HG03060 (cell line): ENCODE measurements around the gene TMEM184A.
"Not testable (repeated sequence)": the region's sequence is repeated elsewhere in the genome, so short reads cannot be mapped to it uniquely, and the experiment has no call there.

Experiments used
- ATAC-seq: cut with Tn5 transposase; IDR thresholded peaks from one replicate; pipeline ENCODE4 v1.9.1; 2021; ENCODE audit warnings: low read depth, moderate number of reproducible peaks; ENCODE audit not compliant: unreplicated experiment

The TMEM184A gene

DNA sequence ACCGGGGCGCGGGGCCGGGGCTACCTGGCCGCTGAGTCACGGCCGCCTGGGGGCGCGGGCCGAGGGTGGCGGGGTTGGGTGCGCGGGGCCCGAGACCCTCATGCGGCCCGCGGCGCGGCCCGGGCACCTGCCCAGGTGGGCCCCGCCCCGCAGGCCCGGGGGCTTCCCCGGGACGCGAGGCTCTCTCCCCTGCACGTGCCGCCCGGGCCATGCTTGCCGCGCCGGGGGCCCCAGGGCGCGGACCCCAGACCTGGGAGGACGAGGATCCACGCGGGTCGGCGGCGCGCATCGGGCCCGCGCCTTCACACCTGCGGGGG is 25.1 kb downstream of the TMEM184A start:
- no peak for ATAC-seq

DNA sequence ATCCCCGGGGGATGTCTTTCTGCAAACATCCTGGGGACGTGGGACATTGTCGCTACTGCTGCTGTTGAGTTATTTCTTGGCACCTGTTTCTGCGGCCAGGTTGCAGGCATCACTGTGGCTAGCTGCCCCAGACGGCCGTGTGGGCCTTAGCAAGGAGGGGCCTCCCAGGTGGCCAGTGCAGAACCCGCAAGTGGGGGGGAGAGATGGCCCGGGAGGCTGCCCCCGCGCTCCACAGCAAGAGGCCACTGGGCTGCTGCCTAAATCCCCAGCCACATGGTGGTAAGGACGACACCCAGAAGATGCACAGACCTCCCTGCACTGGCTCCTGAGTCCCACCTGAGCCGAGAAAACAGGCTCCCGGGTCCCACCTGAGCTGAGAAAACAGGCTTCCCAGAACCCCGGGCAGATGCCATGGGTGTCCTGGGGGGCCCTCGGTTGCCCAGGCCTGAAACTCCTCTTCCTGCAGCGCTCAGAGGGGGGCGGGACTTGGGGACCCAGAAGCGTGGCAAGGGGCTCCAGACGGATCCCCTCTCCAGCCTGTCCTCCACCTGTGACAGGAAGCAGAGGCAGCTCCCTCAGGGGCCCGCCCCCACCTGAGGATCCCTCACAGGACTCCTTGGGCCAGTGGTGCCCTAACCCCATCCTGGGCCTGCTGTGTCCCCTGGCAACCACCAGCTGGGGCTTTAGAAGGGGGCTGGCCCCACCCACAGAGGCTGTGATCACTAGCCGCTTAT is 26.5 kb downstream of the TMEM184A start:
- ATAC-seq: no peak

DNA sequence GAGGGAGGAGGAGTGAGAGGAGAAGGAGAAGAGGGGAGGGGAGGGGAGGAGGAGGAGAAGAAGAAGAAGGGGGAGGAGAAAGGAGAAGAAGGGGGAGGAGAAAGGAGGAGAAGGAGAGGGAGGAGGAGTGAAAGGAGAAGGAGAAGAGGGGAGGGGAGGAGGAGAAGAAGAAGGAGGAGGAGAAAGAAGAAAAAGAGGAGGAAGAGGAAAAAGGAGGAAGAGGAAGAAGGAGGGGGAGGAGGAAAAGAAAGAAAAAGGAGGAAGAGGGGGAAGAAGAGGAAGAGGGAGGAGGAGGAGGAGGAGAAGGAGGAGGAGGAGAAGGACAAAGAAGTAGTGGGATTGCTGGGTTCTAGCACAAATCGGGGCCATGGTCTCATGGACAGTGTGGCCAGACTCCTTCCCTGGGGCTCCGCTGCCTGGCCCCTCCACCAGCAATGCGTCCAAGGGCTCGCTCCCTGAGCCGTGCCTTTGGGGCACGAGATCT is 29.7 kb downstream of the TMEM184A start:
- ATAC-seq: no peak

DNA sequence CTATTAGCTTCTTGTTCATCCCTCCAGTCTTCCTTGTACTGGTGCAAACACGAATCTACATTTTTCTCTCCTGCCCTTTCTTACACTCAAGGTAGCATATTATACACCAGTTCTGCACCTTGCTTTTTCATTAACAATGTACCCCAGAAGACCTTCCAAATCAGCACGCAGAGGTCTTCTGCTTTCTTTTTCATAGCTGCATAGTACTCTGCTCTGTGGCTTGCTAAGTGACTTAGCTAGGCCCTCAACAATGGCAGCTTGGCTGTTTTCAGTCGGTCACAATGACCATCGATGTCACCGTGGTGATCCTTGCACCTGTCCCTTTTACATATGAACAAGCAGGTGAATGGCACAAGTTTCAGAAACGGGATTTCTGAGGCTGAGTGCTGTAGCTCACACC is 30.6 kb downstream of the TMEM184A start:
- ATAC-seq: no peak

DNA sequence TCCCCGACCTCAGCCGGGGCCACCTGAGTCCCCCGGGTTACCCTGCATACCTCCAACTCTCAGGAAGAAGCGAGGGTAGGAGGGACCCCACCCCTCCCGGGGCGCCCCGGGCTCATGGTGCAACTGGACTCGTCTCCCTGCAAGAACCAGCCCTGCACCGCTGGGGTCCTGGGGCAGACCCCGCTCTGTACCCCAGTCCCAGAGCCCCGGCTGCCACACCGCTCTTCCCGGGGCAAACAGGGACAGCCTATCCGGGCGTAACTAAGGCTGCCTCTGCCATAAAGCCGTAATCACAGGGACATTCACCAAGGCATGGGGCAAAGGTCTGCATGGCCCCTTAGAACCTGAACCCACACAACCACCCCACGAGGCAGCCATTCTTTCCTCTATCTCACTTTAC is 32.2 kb downstream of the TMEM184A start:
- ATAC-seq: no peak

DNA sequence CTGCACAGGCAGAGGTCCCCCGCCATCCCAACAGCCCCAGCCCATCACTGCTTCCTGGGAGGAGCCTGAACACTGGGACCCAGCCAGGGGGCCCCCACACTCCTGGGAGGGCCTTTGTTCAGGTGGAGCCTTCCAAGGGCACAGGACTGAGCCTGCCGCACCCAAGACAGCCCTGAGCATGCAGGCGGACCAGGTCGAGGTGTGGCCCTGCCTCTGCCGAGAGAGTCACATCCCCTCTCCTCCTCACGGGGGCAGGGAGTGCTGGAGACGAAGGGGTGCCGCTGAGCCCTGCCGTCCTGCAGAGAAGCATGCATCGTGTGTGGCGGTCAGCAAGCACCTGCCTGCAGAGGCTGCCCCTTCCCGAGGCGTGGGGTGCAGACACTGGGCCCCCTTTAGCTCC is 32.8 kb downstream of the TMEM184A start:
- ATAC-seq: no peak

DNA sequence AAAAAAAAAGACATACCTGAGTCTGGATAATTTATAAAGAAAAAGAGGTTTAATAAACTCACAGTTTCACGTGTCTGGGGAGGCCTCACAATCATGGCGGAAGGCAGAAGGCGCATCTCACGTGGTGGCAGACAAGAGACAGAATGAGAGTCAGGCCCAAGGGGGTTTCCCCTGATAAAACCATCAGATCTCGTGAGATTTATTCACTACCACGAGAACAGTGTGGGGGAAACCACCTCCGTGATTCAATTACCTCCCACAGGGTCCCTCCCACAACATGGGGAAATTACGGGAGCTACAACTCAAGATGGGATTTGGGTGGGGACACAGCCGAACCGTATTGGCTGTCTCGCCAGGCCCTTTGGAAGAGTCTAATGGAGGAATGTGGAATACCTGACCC is 34.5 kb downstream of the TMEM184A start:
- ATAC-seq: no peak

DNA sequence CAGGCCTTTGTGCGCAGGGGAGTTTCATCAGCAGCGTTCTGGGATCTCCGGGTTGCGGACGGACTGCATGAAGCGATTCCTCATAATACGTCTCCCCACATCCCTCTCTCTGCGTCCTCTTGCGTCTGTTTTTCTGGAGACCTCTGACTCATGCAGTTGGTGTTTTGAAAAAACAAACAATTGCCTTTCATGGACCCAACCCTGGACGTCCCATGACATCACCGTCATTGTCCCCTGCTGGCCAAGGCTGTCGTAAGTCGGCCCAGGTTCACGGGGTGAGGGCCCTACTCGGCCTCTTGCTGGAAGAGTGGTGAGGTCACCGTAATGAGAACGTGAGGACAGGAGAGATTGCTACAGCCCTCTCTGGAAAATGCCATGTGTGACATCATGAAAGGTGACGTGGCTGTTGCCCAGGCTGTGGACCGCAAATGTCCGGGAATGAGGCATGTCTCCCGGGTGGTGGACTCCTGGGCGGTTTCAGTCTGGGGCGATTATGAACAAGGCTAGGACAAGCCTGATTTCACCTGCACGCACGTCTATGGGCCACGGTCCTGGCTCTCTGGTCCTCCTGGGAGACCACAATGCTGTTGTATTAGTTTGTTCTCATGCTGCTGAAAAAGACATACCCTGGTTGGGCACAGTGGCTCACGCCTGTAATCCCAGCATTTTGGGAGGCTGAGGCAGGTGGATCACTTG is 35.3 kb downstream of the TMEM184A start:
- ATAC-seq: no peak

DNA sequence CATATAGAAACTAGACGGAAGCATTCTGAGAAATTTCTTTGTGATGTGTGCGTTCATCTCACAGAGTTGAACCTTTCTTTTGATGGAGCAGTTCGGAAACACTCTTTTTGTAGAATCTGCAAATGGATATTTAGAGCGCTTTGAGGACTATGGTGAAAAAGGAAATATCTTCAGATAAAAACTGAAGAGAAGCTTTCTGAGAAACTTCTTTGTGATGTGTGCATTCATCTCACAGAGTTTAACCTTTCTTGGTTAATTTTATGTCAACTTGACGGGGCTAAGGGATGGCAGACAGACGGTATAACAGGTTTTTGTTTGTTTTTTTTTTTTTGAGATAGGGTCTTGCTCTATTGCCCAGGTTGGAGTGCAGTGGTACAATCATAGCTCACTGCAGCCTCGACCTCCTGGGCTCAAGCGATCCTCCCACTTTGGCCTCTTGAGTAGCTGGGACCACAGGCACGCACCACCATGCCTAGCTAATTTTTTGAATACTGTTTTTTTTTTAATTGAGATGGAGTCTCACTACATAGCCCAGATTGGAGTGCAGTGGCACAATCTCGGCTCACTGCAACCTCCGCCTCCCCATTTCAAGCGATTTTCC is 36.6 kb downstream of the TMEM184A start:
- not testable (repeated sequence) for ATAC-seq

DNA sequence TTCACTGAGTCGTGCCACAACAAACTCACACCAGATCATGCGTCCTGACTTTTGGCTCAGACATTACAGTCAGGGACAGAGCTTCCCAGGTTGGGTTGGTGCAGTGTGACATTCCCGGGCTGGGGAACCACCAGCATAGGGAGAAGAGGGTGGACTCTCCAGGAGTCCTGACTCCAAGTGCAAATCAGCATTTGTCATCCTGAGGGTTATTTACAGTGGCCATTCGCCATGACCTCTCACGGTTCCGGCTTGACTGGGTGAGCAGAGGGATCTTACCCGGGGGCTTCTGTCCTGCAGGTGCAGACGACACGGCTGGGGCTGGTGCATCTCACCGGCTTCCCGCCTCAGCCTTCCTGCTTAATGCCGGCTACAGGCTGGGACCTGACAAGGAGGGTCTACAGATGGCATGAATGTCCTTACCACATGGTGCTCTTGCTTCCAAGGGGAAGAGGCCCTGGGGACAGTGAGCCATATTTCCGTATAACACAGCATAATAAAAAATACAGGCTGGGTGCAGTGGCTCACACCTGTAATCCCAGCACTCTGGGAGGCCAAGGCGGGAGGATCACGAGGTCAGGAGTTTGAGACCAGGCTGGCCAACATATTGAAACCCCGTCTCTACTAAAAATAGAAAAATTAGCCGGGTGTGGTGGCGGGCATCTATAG is 39.3 kb downstream of the TMEM184A start:
- no peak for ATAC-seq

DNA sequence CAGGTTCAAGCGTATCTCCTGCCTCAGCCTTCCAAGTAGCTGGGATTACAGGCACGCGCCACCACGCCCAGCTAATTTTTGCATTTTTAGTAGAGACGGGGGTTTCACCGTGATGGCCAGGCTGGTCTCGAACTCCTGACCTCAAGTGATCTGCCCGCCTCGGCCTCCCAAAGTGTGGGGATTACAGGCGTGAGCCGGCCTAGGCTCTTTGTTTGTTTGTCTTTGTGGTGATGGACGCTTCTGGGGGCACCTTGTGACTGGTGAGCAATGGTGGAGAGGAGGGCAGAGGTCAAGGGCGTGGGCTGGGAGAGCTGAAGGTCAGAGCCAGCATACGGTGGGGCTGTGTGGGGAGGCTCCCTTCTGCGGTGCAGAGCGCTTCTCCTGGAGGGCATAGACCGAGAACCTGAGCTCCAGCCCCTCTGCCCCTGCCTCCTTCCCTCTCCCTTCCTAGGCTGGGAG is 40.5 kb downstream of the TMEM184A start:
- ATAC-seq: not testable (repeated sequence)

DNA sequence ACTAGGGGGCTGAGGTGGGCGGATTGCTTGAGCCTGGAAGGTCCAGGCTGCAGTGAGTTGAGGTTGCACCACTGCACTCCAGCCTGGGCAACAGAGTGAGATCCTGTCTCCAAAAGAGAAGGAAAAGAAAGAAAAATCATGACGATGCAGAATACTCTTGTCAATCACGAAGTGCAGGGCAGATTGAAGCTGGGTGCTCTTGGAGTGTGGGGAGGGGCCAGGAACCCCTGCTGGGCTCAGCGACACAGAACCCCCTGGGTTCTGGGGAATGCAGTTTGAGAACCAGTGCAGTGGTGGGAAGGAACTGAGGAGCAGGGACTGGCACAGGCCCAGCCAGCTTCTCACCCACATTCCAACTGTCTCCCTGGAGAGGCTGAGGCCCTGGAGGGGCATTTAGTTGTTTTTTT is 41.0 kb downstream of the TMEM184A start:
- ATAC-seq: no peak

DNA sequence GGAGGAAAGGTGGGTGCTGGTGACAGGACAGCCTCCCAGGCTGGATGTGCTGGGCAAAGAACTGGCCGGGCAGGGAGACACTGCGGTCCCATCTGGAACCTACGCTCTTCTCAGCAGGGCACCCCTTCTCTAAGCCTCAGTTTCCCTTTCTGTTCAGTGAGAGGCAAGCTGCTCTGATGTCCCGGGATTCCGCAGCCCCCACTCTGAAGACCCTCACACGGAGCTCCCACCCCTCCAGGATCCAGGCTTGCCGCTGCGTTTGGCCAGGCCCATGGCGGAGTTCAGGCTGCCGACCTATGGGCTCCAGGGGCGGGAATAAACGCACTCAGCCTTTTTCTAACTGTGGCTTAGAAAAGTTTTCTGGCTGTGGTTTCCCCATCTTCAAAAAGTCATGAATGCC is 41.6 kb downstream of the TMEM184A start:
- ATAC-seq: no peak

DNA sequence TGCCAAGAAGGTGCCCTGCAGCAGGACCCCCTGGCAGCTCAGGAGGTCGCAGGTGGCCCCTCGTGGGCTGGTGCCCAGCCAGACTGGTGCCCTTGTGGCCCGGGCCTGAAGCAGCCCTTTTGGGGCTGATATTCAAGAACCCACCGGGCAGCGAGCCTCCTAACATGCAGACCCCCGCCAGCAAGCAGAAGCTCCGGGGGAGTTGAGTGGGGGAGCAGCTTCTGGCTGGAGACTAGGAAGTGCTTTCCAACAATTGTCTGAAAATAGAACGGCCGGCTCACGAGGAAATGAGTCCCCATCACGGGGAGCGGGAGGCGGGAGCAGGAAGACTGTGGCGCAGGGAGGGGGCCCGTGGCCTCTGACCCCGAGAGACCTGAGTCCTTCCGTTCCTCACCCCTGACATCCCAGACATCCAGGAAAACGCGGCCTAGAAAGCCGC is 42.3 kb downstream of the TMEM184A start:
- no peak for ATAC-seq

DNA sequence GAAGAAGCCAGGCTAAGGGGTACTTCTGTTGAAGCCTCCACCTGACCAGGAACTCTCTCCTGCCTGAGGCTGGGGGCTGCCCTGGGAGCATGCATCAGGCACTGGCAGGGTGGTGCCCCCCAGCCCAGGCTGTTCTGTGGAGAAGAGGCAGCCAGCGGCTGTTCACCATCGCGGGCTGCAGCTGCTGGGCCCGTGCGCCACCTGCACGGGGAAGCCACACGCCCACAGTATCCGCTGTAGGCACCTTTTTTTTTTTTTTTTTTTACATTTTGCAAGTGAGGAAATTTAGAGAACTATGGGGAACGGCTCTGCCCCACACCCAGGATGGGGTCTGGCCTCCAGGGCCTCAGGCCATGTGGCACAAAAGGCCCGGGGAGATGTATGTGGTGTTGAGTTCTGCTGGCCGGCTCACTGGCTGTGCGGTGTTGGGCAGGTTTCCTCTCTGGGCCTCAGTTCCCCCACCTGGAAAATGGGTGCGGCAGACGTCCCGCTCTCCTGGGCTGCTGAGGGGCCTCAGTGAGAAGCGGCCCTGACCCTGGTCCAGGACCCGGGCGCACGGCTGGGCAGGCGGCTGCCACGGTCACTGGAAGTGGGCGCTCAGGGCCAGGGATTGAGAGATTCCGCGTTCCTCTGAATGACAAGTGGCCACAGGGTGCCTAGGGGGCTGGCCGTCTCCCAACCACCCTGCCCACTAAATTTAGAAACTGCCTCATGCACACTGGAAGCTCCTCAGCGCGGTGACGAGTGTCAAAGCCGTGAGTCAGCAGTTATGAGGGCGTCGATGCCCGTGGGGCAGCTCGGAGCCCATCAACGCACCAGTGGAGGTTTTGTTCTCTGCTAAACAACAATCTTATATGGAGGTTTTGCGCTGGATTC is 43.0 kb downstream of the TMEM184A start:
- ATAC-seq: no peak

DNA sequence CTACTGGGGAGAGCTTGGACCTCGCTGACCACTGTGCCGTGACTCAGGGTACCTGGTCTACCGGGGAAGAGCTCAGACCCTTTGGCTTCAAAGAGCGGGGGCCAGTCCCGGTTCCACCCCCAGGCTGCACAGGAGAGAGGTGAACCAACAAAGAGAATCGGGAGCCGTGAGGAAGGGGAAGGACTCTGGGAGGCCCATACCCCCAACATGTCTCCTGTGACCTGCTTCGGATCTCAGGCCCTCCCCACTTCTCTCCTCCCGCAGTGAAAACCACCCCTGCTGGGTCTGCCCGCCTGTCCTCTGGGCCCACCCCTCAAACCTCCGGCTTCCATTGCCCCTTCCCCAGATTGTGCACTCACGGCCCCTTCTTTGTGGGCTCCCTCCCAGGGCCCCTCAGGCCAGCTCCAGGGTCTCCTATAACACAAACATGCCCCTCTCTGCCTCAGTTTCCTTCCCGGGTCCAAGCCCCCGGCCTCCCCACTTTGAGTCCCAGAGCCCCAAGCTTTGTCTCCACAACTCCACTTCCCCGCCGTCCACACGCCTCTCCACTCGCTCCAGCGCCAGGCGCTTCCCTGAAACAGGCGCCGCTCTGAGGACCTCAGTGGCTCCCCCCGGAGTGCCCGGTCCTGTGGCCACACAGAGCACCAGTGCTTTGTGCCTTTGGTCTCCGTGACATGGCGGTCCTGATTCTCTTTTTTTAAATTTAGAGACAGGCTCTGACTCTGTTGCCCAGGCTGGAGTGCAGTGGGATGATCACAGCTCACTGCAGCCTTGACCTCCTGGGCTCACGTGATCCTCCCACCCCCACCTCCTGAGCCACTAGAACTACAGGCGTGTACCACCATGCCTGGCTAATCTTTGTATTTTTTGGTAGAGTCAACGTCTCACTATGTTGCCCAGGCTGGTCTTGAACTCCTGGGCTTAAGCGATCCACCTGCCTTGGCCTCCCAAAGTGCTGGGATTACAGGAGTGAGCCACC is 44.3 kb downstream of the TMEM184A start:
- no peak for ATAC-seq

DNA sequence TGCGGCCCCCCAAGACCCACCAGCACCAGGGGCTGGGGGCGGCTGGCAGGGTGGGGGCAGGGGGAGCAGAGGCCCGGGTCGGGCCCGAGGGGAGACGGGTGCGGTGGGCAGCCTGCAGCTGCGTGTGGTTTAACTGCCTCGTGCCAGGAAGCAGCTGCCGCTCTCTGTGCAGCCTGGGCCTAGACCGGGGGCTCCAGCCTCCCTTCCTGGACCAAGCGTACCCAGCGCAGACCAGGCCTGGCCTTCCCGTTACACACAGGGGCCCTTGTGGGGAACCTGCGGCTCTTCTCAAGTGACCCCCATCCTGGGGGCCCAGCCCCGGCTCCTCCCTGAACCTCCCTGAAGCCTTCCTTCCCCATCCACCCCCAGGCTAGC is 45.2 kb downstream of the TMEM184A start:
- no peak for ATAC-seq

DNA sequence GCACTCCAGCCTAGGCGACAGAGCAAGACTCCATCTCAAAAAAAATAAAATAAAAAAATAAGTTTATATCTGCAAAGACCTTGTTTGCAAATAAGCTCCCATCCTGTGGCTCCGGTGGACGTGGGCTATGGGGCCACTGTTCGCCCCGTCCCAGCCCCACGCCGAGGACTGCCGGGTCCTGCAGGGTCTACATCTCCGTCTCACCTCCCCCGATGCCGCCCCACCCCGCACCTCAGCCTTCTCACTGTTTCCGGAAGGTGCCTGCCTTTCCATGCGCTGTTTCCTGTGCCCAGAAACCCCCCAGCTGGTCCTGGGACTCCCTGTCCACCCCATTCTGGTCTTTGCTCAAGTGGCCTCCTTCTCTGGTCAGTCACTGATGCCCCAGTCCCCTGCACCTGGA is 46.8 kb downstream of the TMEM184A start:
- ATAC-seq: no peak

DNA sequence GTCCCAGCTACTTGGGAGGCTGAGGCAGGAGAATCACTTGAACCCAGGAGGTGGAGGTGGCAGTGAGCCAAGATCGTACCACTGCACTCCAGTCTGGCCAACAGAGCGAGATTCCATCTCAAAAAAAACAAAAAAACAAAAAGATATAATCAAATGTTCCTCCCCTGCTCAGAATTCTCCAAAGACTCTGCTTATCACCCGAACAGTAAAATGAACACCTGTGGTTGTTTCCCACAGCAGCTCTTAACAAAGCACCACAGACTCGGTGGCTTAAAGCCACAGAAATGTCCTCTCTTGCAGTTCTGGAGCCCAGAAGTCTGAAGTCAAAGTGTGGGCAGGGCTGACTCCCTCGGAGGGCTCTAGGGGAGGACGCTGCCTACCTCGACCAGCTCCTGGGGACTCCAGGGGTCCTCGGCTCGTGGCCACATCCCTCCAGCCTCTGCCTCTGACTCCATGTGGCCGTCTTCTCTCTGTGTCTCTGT is 47.7 kb downstream of the TMEM184A start:
- ATAC-seq: no peak
